HG03280 (cell line): ENCODE results near the gene REPIN1.

Source experiments
- ATAC-seq: cut with Tn5 transposase; IDR thresholded peaks from one replicate; pipeline ENCODE4 v1.9.1; 2021; ENCODE audit warnings: mild to moderate bottlenecking, moderate library complexity; ENCODE audit not compliant: unreplicated experiment

The REPIN1 gene

DNA sequence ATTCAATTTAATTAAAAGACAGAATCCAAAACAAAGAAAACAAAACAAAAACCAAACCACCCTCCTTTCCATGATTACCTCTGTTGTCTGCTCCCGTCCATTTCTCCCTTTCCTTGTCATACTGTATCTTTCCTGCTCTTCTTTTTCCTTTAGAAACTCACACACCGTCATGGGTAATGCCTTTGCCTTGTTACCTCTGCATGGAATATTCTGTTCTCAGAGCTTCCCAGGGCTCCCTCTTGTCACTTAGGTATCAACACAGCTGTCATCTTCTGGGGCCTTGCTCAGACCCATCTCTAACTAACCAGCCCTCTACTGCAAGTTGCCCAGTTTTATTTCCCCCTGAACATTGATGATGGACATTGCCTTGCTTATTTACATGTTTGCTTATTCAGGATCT is 51.6 kb downstream of the REPIN1 start:
- no peak for ATAC-seq

DNA sequence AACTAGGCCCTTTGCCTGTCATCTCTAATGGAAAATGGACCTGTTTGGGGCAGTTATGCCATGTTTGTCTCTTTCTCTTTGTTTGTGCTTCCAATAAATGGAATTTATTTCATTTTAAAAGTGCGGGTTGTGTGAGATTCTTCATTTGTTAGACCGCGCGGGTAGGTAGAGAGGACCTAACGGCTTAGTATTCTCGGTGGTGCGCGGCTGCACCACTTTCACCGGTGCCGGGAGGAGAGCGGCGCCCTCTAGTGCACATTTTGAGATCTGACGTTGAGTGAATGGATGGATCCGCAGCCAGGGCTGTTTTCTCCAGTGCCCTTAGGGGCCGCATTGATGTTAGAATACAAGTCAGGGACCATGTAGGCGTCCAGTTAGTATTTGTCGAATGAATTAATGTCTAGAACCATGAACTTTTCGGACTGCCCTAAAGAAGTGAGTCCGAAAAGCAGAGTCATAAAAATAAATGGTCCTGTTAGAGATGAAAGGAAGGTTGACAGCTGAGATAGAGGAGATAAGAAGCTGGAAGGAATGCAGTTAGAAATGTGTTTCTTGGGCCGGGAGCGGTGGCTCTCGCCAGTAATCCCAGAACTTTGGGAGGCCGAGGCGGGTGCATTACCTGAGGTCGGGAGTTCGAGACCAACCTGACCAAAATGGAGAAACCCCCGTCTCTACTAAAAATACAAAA is 52.5 kb downstream of the REPIN1 start:
- peak; percentile 98 for ATAC-seq

DNA sequence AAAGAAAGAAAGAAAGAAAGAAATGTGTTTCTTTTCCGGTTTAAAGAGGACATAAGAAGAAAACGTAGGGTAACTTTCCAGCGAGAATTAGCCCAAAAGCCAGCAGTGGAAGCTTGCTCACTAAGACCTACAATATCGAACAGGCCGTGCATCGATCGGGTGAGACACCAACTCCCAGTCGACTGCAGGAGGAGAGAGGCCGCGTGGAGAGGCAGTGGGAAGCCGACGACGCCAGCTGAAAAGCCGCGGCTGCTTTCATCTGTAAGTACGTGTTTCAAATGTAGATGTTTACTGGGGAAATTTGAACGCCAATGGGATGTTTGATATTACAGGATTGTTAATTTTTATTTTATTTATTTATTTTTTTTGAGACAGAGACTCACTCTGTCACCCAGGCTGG is 53.2 kb downstream of the REPIN1 start:
- no peak for ATAC-seq
